ENCODE results near the gene NPPA. TPM values are rescaled to one million over a fixed set of nuclear protein-coding genes. Genes with fewer than 3 reads are reported as not detected.

Gene NPPA
- total and polyA plus RNA-seq, 9 of the 15 experiments (the other 6 are each of a cell fraction or from before 2014, with no cell fraction given), result not detected

- TF ChIP-seq ZBTB34 (CRISPR knock-in tag; IDR thresholded peaks at IDR 0.05) (peak; percentile 39; the same call in 1 of the 2 replicates), NR2C2 (CRISPR knock-in tag; IDR thresholded peaks at IDR 0.05) (no peak), NR2C2 (tag; IDR thresholded peaks at IDR 0.05) (peak; percentile 73), ERF (CRISPR knock-in tag; IDR thresholded peaks at IDR 0.05) (peak; percentile 73), RBM15 (IDR thresholded peaks at IDR 0.05; ENCODE audit: insufficient read depth, low read length) (no peak), SRSF7 (optimal IDR thresholded peaks at IDR 0.05; ENCODE audit: low read depth, low read length) (no peak), PBX2 (CRISPR knock-in tag; IDR thresholded peaks at IDR 0.05; ENCODE audit: low read depth) (no peak), PBX2 (tag; conservative IDR thresholded peaks at IDR 0.05; ENCODE audit: low read depth) (0 out of 2 replicates have a peak, but pooled peaks have one; percentile 8), ZNF444 (CRISPR knock-in tag; IDR thresholded peaks at IDR 0.05) (no peak)
Observed at GRCh38 chr1:11880911-11881748, 33.5 kb upstream of the NPPA start (continued).

Measured in K562 (cell line).